HepG2 (cell line): Measurements from ENCODE around the gene PEMT. TPM values are rescaled to one million over a fixed set of nuclear protein-coding genes. Genes with fewer than 3 reads are reported as not detected.

Experiments
- CENPT ChIP-seq: sonication (generic); formaldehyde crosslinking; IDR thresholded peaks from 2 replicates; pipeline ENCODE4 v1.8.0; 2022; ENCODE audit warnings: low read depth, mild to moderate bottlenecking, moderate library complexity, missing genetic modification reagents
- CHCHD3 ChIP-seq: sonication (generic); formaldehyde crosslinking; IDR thresholded peaks from 2 replicates; pipeline ENCODE4 v1.8.0; 2022; ENCODE audit warnings: mild to moderate bottlenecking, missing genetic modification reagents, moderate library complexity
- DNMT1 ChIP-seq: sonication (generic); formaldehyde crosslinking; IDR thresholded peaks from 2 replicates; pipeline ENCODE4 v1.5.1; 2020; ENCODE audit warnings: mild to moderate bottlenecking, missing genetic modification reagents
- FIP1L1 ChIP-seq: fragments of 200-400 bp; formaldehyde crosslinking; IDR thresholded peaks from 2 replicates; pipeline ENCODE4 v1.6.1; 2018; ENCODE audit warnings: low read depth, mild to moderate bottlenecking, low read length, moderate library complexity, borderline replicate concordance; ENCODE audit not compliant: insufficient read depth
- HMG20B ChIP-seq: conservative IDR thresholded peaks from 2 replicates; pipeline ENCODE4 v1.6.1; 2016; ENCODE audit warnings: missing genetic modification reagents, missing compliant biosample characterization
- HNRNPL ChIP-seq: fragments of 200-400 bp; formaldehyde crosslinking; IDR thresholded peaks from 2 replicates; pipeline ENCODE4 v1.6.1; 2017; ENCODE audit warnings: mild to moderate bottlenecking, low read depth, low read length
- KDM5A ChIP-seq: fragments of 200-600 bp; sonication (generic); IDR thresholded peaks from 2 replicates; pipeline ENCODE4 v1.7.0; 2018; ENCODE audit warnings: antibody characterized with exemption, mild to moderate bottlenecking, low read length, borderline replicate concordance
- MED13 ChIP-seq: sonication (generic); formaldehyde crosslinking; IDR thresholded peaks from 2 replicates; pipeline ENCODE4 v1.5.0; 2020; ENCODE audit warnings: missing genetic modification reagents
- NFE2L1 ChIP-seq: sonication (generic); formaldehyde crosslinking; IDR thresholded peaks from 2 replicates; pipeline ENCODE4 v1.4.0; 2020; ENCODE audit warnings: missing genetic modification reagents, mild to moderate bottlenecking, borderline replicate concordance
- NFRKB ChIP-seq: fragments of 450-650 bp; IDR thresholded peaks from 2 replicates; pipeline ENCODE4 v1.6.1; 2017
- PAF1 ChIP-seq: IDR thresholded peaks from 2 replicates; pipeline ENCODE4 v1.6.1; 2016; ENCODE audit warnings: missing genetic modification reagents, missing compliant biosample characterization
- REXO4 ChIP-seq: sonication (generic); formaldehyde crosslinking; IDR thresholded peaks from 2 replicates; pipeline ENCODE4 v1.8.0; 2022; ENCODE audit warnings: missing genetic modification reagents, mild to moderate bottlenecking, borderline replicate concordance
- SETDB1 ChIP-seq: sonication (generic); formaldehyde crosslinking; IDR thresholded peaks from 2 replicates; pipeline ENCODE4 v1.5.1; 2020; ENCODE audit warnings: missing genetic modification reagents, mild to moderate bottlenecking, borderline replicate concordance
- SMAD3 ChIP-seq: sonication (generic); formaldehyde crosslinking; IDR thresholded peaks from 2 replicates; pipeline ENCODE4 v1.4.0; 2020; ENCODE audit warnings: missing genetic modification reagents
- TBL1XR1 ChIP-seq: fragments of 150-350 bp; IDR thresholded peaks from 2 replicates; pipeline ENCODE4 v1.6.1; 2014; ENCODE audit warnings: borderline replicate concordance, low read length; ENCODE audit not compliant: partially characterized antibody
- TBX2 ChIP-seq: sonication (generic); formaldehyde crosslinking; IDR thresholded peaks from 2 replicates; pipeline ENCODE4 v1.5.0; 2020; ENCODE audit warnings: missing genetic modification reagents, mild to moderate bottlenecking, borderline replicate concordance
- THAP11 ChIP-seq: IDR thresholded peaks from 2 replicates; pipeline ENCODE4 v1.6.1; 2016; ENCODE audit warnings: missing biosample characterization, missing genetic modification reagents
- WIZ ChIP-seq: sonication (generic); formaldehyde crosslinking; IDR thresholded peaks from 2 replicates; pipeline ENCODE4 v1.5.1; 2020; ENCODE audit warnings: mild to moderate bottlenecking, missing genetic modification reagents
- YEATS2 ChIP-seq: sonication (generic); formaldehyde crosslinking; IDR thresholded peaks from 2 replicates; pipeline ENCODE4 v1.4.0; 2020; ENCODE audit warnings: missing genetic modification reagents, borderline replicate concordance
- ZBTB38 ChIP-seq: sonication (generic); formaldehyde crosslinking; IDR thresholded peaks from 2 replicates; pipeline ENCODE4 v1.5.1; 2020; ENCODE audit warnings: mild to moderate bottlenecking, missing genetic modification reagents
- ZFP36L1 ChIP-seq: sonication (generic); formaldehyde crosslinking; IDR thresholded peaks from 2 replicates; pipeline ENCODE4 v1.8.0; 2022; ENCODE audit warnings: mild to moderate bottlenecking, missing genetic modification reagents, moderate library complexity
- ZFP90 ChIP-seq: sonication (generic); formaldehyde crosslinking; IDR thresholded peaks from 2 replicates; pipeline ENCODE4 v1.8.0; 2022; ENCODE audit warnings: missing genetic modification reagents, mild to moderate bottlenecking, inconsistent platforms, borderline replicate concordance
- ZNF256 ChIP-seq: sonication (generic); formaldehyde crosslinking; conservative IDR thresholded peaks from 2 replicates; pipeline ENCODE4 v1.4.0; 2020; ENCODE audit warnings: missing genetic modification reagents
- ZNF260 ChIP-seq: sonication (generic); formaldehyde crosslinking; IDR thresholded peaks from 2 replicates; pipeline ENCODE4 v1.4.0; 2020; ENCODE audit warnings: missing genetic modification reagents, low read depth, mild to moderate bottlenecking, borderline replicate concordance
- ZNF282 ChIP-seq: fragments of 450-650 bp; IDR thresholded peaks from 2 replicates; pipeline ENCODE4 v1.6.1; 2018; ENCODE audit not compliant: partially characterized antibody
- ZNF333 ChIP-seq: sonication (generic); formaldehyde crosslinking; IDR thresholded peaks from 2 replicates; pipeline ENCODE4 v1.4.0; 2020; ENCODE audit warnings: mild to moderate bottlenecking, missing genetic modification reagents, borderline replicate concordance
- ZNF34 ChIP-seq: sonication (generic); formaldehyde crosslinking; IDR thresholded peaks from 2 replicates; pipeline ENCODE4 v1.4.0; 2020; ENCODE audit warnings: mild to moderate bottlenecking, missing genetic modification reagents, borderline replicate concordance
- ZNF432 ChIP-seq: sonication (generic); formaldehyde crosslinking; IDR thresholded peaks from 2 replicates; pipeline ENCODE4 v1.5.0; 2020; ENCODE audit warnings: missing genetic modification reagents, mild to moderate bottlenecking, borderline replicate concordance
- ZNF670 ChIP-seq: sonication (generic); formaldehyde crosslinking; IDR thresholded peaks from 2 replicates; pipeline ENCODE4 v1.8.0; 2022; ENCODE audit warnings: mild to moderate bottlenecking, missing genetic modification reagents, borderline replicate concordance
- ZSCAN22 ChIP-seq: sonication (generic); formaldehyde crosslinking; IDR thresholded peaks from 2 replicates; pipeline ENCODE4 v1.4.0; 2020; ENCODE audit warnings: mild to moderate bottlenecking, missing genetic modification reagents
- polyA plus RNA-seq, 8 experiments: library from polyadenylated mRNA; depleted of rRNA in 3 of 8; stranded (reverse) in 7 of 8; unstranded in 1 of 8; fragments of >200 nt; fragmentation: Illumina TruSeq in 4 of 8; extraction: Trizol in 4 of 8; gene quantifications; 2 replicates each; pipeline versions ENCODE4 v1.2.1 to v1.2.3, GENCODE V29; 2011 to 2016; ENCODE audit warnings: low read depth in 4 of 8, missing spikeins in 1 of 8, mixed read lengths in 1 of 8; ENCODE audit not compliant: insufficient read depth in 1 of 8
- total RNA-seq, 5 experiments: library from RNA; depleted of rRNA; stranded (reverse); fragments of >200 nt; fragmentation: Illumina TruSeq; extraction: Trizol; gene quantifications; 2 replicates each; pipeline ENCODE4 v1.2.3, GENCODE V29; 2016; ENCODE audit warnings: low read depth in 1 of 5
- TF ChIP-seq, protein P1 (sequence below): sonication (generic); formaldehyde crosslinking; IDR thresholded peaks from 2 replicates; pipeline ENCODE4 v1.4.0; 2020; ENCODE audit warnings: missing genetic modification reagents

Gene PEMT
- total and polyA plus RNA-seq, 2 of the 13 experiments (the other 11 are each of a cell fraction or from before 2014, with no cell fraction given) = 31.7 to 43.6 TPM

- no peak for TF ChIP-seq NFE2L1 (CRISPR knock-in tag)
- TF ChIP-seq ZNF282 = no peak
- peak; percentile 56; the same call in 1 of the 2 replicates for TF ChIP-seq THAP11 (CRISPR knock-in tag)
- TF ChIP-seq SETDB1 (CRISPR knock-in tag) = no peak
- no peak for TF ChIP-seq CHCHD3 (CRISPR knock-in tag)
- no peak for TF ChIP-seq ZNF260 (CRISPR knock-in tag)
- TF ChIP-seq KDM5A = no peak
- no peak for TF ChIP-seq FIP1L1
- no peak for TF ChIP-seq NFRKB
- no peak for TF ChIP-seq ZNF670
- TF ChIP-seq ZNF34 (CRISPR knock-in tag) = no peak
- no peak for TF ChIP-seq MED13 (CRISPR knock-in tag)
- no peak for TF ChIP-seq TBL1XR1
- TF ChIP-seq CENPT (CRISPR knock-in tag) = no peak
- no peak for TF ChIP-seq ZFP36L1 (CRISPR knock-in tag)
- TF ChIP-seq, protein P1, sequence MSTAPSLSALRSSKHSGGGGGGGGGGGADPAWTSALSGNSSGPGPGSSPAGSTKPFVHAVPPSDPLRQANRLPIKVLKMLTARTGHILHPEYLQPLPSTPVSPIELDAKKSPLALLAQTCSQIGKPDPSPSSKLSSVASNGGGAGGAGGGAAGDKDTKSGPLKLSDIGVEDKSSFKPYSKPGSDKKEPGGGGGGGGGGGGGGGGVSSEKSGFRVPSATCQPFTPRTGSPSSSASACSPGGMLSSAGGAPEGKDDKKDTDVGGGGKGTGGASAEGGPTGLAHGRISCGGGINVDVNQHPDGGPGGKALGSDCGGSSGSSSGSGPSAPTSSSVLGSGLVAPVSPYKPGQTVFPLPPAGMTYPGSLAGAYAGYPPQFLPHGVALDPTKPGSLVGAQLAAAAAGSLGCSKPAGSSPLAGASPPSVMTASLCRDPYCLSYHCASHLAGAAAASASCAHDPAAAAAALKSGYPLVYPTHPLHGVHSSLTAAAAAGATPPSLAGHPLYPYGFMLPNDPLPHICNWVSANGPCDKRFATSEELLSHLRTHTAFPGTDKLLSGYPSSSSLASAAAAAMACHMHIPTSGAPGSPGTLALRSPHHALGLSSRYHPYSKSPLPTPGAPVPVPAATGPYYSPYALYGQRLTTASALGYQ (CRISPR knock-in tag) = no peak; the same call in 1 of the 2 replicates
- no peak for TF ChIP-seq ZNF256 (CRISPR knock-in tag)
- no peak for TF ChIP-seq HMG20B (CRISPR knock-in tag)
- TF ChIP-seq YEATS2 = no peak; the same call in 1 of the 2 replicates
- 0 out of 2 replicates have a peak, but pooled peaks have one; percentile 23 for TF ChIP-seq SMAD3 (CRISPR knock-in tag)
- TF ChIP-seq TBX2 (CRISPR knock-in tag) = peak; percentile 49; the same call in 1 of the 2 replicates
- TF ChIP-seq ZFP90 (CRISPR knock-in tag) = no peak
- TF ChIP-seq REXO4 (CRISPR knock-in tag) = no peak
- 0 out of 2 replicates have a peak, but pooled peaks have one; percentile 18 for TF ChIP-seq HNRNPL
- TF ChIP-seq DNMT1 = no peak
- TF ChIP-seq ZBTB38 (CRISPR knock-in tag) = peak; percentile 90
- no peak for TF ChIP-seq PAF1 (CRISPR knock-in tag)
- TF ChIP-seq WIZ (CRISPR knock-in tag) = peak; percentile 80; the same call in 1 of the 2 replicates
- TF ChIP-seq ZNF333 (CRISPR knock-in tag) = 0 out of 2 replicates have a peak, but pooled peaks have one; percentile 37
- TF ChIP-seq ZSCAN22 (CRISPR knock-in tag) = no peak
- no peak for TF ChIP-seq ZNF432 (CRISPR knock-in tag)
- TF ChIP-seq, all 625 proteins: peak for 191
Observed at GRCh38 chr17:17580662-17581470, 10.6 kb downstream of the PEMT start (continued).
